Body of pancreas (tissue), 4 donors: ENCODE measurements around the gene IRX3. TPM values are rescaled to one million over a fixed set of nuclear protein-coding genes. Genes with fewer than 3 reads are reported as not detected.

Experiments used
- ATAC-seq: fragments of 150-250 bp; one replicate; pipeline ENCODE4 v1.9.1; 2016
- DNase-seq, 4 donors: peaks; one replicate each; pipeline ENCODE4 v3.0.0-alpha.2; 2019
- H3K27ac ChIP-seq, 4 donors: fragments of 200-600 bp; sonication (generic); 1 replicate in 3 of 4; 2 replicates in 1 of 4; pipeline versions ENCODE4 v1.5.1 to v1.6.1; 2016 to 2019; ENCODE audit warnings: mild to moderate bottlenecking in 1 of 4, mixed read lengths in 1 of 4, moderate library complexity in 1 of 4
- H3K27me3 ChIP-seq, 2 donors: fragments of 200-600 bp; sonication (generic); one replicate each; pipeline ENCODE4 v1.6.0; 2016; ENCODE audit warnings: mild to moderate bottlenecking in 1 of 2
- H3K36me3 ChIP-seq, 2 donors: fragments of 200-600 bp; sonication (generic); replicated peaks in 1 of 2; 2 replicates each; pipeline ENCODE4 v1.5.1; 2016; ENCODE audit warnings: low read depth in 2 of 2; ENCODE audit not compliant: insufficient read depth in 1 of 2
- H3K4me1 ChIP-seq: fragments of 200-600 bp; sonication (generic); one replicate; pipeline ENCODE4 v1.6.0; 2016
- H3K4me3 ChIP-seq, 2 donors: fragments of 200-600 bp; sonication (generic); 1 replicate in 1 of 2; 2 replicates in 1 of 2; pipeline ENCODE4 v1.5.1; 2016 to 2019
- H3K9me3 ChIP-seq, 3 donors: fragments of 200-600 bp; sonication (generic); 1 replicate in 2 of 3; 2 replicates in 1 of 3; pipeline ENCODE4 v1.5.1; 2016
- CTCF ChIP-seq, 7 experiments: fragments of 450-650 bp in 4 of 7; fragments of 200-600 bp in 3 of 7; sonication (generic) in 3 of 7; IDR thresholded peaks; one replicate each; pipeline ENCODE4 v1.5.1; 2016 to 2019; ENCODE audit warnings: antibody characterized with exemption in 7 of 7
- POLR2A ChIP-seq, 3 donors: fragments of 450-650 bp; IDR thresholded peaks; one replicate each; pipeline ENCODE4 v1.6.1; 2016; ENCODE audit warnings: antibody characterized with exemption in 3 of 3, mild to moderate bottlenecking in 2 of 3
- WGBS, 2 donors: methylation state at CpG; one replicate each; pipeline ENCODE4 v1.1.5; 2017; 5-methylcytosine and 5-hydroxymethylcytosine counted together
- intact Hi-C: fragments of 100-400 bp; cut with DNase I; formaldehyde crosslinking; loops from one replicate; pipeline ENCODE4 v1.15.1; 2023
- total RNA-seq, 2 donors: library from RNA; depleted of rRNA; stranded (reverse); fragments of >200 nt; gene quantifications; one replicate each; pipeline ENCODE4 v1.1.0, GENCODE V29; 2016

IRX3 gene
- total RNA-seq, 2 donors from 2014 or later: 1.6 to 2.6 TPM

DNA sequence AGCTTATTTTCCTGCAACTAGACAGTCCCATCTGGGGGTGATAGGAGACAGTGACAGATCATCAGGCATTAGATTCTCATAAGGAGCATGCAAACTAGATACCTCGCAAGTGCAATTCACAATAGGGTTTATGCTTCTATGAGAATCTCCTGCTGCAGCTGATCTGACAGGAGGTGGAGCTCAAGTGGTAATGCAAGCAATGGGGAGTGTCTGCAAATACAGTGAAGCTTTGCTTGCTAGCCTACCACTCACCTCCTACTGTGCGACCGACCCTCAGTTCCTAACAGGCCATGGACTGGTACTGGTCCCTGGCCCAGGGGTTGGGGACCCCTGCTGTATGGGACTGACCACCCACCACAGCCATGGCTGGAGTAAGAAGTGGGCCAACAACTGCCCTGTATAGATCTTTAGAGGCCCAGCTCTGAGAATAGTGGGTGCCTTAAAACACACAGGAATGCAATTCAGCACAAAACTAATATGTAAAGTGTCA lies 26.0 kb upstream of the IRX3 start:
- intact Hi-C loops: no loop called here
- Histone ChIP-seq H3K27ac (no peak overlapping the region), H3K9me3 (no peaks in the 10 kb centered on the region), H3K4me1 (no peaks in the 10 kb centered on the region), H3K27me3 (no peaks in the 10 kb centered on the region), H3K36me3 (no peaks in the 10 kb centered on the region), H3K4me3 (no peak overlapping the region)
- DNase-seq: no peak
- TF ChIP-seq POLR2A (IDR thresholded peaks at IDR 0.05): no peak
- no peak for TF ChIP-seq CTCF (IDR thresholded peaks at IDR 0.05)
- WGBS, 2 donors: 100% methylated on average over 3 of the region's 3 CpGs
- ATAC-seq: no peak

- 56 to 58% methylated on average over 5 of the region's 5 CpGs for WGBS, 2 donors
- intact Hi-C loops: no loop called here
- DNase-seq: no peak
Measured at GRCh38 chr16:54309341-54309740, 22.8 kb upstream of the IRX3 start.

GRCh38 chr16:54305080-54305479 lies 18.5 kb upstream of the IRX3 start:
- Histone ChIP-seq H3K4me1 (no peaks in the 10 kb centered on the region), H3K27ac (no peak overlapping the region), H3K9me3 (no peaks in the 10 kb centered on the region), H3K27me3 (no peaks in the 10 kb centered on the region), H3K4me3 (no peak overlapping the region), H3K36me3 (no peaks in the 10 kb centered on the region)
- TF ChIP-seq CTCF (IDR thresholded peaks at IDR 0.05) (no peak), POLR2A (IDR thresholded peaks at IDR 0.05) (no peak)
- no peak for DNase-seq
- ATAC-seq: no peak
- WGBS, 2 donors: 75 to 77% methylated on average over 3 of the region's 3 CpGs
- intact Hi-C loops: no loop called here

More at GRCh38 chr16:54309341-54309740, 22.8 kb upstream of the IRX3 start:
- TF ChIP-seq CTCF (IDR thresholded peaks at IDR 0.05) (no peak), POLR2A (IDR thresholded peaks at IDR 0.05) (no peak)
- ATAC-seq: no peak
- no peak overlapping the region for H3K4me3 ChIP-seq
- H3K27ac ChIP-seq: no peak overlapping the region
- H3K9me3 ChIP-seq: no peaks in the 10 kb centered on the region
- H3K4me1 ChIP-seq: no peaks in the 10 kb centered on the region
- H3K36me3 ChIP-seq: no peaks in the 10 kb centered on the region
- no peaks in the 10 kb centered on the region for H3K27me3 ChIP-seq

DNA sequence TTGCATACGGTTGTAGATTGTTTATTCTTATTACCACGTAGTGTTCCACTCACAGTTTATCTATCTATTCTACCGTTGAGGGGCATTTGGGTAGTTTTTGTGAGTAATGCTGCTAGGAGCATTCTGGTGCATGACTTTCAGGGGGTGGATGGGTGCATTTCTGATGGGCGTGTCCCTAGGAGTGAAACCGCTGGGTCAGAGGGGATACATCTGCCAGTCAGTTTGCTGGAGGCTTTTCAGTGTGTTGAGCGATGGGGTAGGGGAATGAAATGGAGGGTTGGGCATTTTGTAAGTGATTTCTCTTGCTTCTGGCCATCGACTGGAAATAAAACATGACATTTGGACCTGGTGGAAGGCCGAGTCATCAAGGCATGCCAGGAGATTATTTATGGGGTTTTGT lies 17.0 kb upstream of the IRX3 start:
- H3K4me1 ChIP-seq: no peaks in the 10 kb centered on the region
- H3K4me3 ChIP-seq: no peak overlapping the region
- TF ChIP-seq CTCF (IDR thresholded peaks at IDR 0.05) (no peak), POLR2A (IDR thresholded peaks at IDR 0.05) (no peak)
- H3K27ac ChIP-seq: no peak overlapping the region
- H3K9me3 ChIP-seq: no peaks in the 10 kb centered on the region
- ATAC-seq (no peak), DNase-seq (no peak)
- H3K27me3 ChIP-seq: no peaks in the 10 kb centered on the region
- H3K36me3 ChIP-seq: no peaks in the 10 kb centered on the region
- intact Hi-C loops: no loop called here
- 77% methylated on average over 8 of the region's 8 CpGs for WGBS, 2 donors

DNA sequence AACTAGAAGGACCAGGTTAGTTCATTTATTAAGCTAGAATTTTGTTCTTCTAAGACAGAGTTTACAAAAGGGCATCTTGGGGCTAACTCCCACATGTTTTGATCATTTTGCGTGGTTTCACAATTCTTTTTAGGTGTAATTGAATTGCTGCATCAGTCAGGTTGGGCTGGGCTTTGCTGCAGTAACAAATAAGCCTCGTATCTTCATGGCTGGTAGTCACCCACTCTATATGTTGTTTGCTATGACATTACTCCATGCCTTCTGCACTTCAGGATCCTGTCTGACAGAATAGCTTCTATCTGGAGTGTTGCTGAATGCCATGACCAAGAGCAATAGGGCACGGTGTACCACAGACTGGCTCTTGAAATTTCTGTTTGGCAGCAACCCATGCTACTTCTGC lies 10.6 kb upstream of the IRX3 start:
- intact Hi-C loops: no loop called here
- H3K9me3 ChIP-seq: no peaks in the 10 kb centered on the region
- DNase-seq (no peak), ATAC-seq (no peak)
- 78 to 81% methylated on average over 3 of the region's 3 CpGs for WGBS, 2 donors
- no peaks in the 10 kb centered on the region for H3K36me3 ChIP-seq
- TF ChIP-seq CTCF (IDR thresholded peaks at IDR 0.05) (no peak), POLR2A (IDR thresholded peaks at IDR 0.05) (no peak)
- no peaks in the 10 kb centered on the region for H3K27me3 ChIP-seq
- H3K27ac ChIP-seq: no peak overlapping the region
- H3K4me1 ChIP-seq: no peaks in the 10 kb centered on the region
- H3K4me3 ChIP-seq: no peak overlapping the region
